ELF-1 (cell line): ENCODE measurements around the gene EFCAB6.

Experiments
- DNase-seq: peaks from one replicate; pipeline ENCODE4 v3.0.0-alpha.2; 2016; ENCODE audit warnings: low read depth, low spot score

Gene EFCAB6

GRCh38 chr22:43505896-43506295, 306.2 kb downstream of the EFCAB6 start:
- no peak for DNase-seq

- no peak for DNase-seq
Measured at GRCh38 chr22:43505423-43505822, 306.7 kb downstream of the EFCAB6 start.

- no peak for DNase-seq
Measured at GRCh38 chr22:43504666-43505261, 307.3 kb downstream of the EFCAB6 start.

- no peak for DNase-seq
Measured at GRCh38 chr22:43504068-43504467, 308.0 kb downstream of the EFCAB6 start.

DNA sequence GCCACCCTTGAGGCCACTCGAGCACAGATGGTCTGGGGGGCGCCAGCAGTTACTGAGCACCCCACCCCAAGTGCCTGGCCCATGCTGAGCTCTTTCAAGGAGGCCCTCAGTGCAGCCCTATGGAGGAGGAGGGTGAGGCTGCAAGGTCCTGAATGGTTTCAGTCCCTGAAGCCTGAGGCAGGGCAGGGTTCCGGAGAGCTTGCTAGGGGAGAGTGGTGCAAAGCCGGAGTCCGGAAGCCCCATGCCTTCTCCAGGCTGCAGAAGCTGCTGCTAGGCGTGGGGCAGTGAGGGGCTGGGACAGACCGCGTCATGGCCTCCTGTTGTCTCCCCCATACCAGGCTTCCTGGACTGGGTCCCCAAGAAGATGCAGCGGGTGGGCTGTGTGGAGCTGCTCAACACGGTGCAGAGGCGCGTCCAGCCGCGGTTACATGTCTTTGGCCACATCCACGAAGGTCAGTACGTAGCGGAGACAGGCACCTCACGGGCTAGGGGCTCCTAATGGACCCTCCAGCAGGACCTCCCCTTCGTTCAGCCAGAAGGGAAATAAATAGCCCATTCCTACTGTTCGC, 309.7 kb downstream of the EFCAB6 start:
- no peak for DNase-seq

DNA sequence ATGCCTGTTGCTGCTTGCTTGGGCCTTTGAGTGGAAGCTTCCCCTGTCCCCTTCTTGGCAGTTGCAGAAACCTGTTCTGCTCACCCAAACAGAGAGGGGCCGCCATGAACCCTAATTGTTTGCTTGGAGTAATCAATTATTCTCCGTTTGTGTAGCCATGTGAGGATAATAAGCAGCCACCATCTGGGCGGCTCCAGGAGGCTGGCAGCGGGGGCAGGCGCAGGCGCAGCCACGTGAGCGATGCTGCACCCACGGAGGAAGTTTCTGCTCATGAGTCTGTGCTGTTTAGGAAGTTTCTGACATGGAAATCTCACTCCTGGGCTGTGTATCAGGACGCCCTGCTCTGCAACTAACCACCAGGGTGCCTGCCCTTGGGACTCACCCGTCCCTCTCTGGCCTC, 310.2 kb downstream of the EFCAB6 start:
- no peak for DNase-seq

GRCh38 chr22:43500792-43501785, 311.0 kb downstream of the EFCAB6 start:
- no peak for DNase-seq

- DNase-seq: no peak
Measured at GRCh38 chr22:43498856-43499253, 313.2 kb downstream of the EFCAB6 start.

DNA sequence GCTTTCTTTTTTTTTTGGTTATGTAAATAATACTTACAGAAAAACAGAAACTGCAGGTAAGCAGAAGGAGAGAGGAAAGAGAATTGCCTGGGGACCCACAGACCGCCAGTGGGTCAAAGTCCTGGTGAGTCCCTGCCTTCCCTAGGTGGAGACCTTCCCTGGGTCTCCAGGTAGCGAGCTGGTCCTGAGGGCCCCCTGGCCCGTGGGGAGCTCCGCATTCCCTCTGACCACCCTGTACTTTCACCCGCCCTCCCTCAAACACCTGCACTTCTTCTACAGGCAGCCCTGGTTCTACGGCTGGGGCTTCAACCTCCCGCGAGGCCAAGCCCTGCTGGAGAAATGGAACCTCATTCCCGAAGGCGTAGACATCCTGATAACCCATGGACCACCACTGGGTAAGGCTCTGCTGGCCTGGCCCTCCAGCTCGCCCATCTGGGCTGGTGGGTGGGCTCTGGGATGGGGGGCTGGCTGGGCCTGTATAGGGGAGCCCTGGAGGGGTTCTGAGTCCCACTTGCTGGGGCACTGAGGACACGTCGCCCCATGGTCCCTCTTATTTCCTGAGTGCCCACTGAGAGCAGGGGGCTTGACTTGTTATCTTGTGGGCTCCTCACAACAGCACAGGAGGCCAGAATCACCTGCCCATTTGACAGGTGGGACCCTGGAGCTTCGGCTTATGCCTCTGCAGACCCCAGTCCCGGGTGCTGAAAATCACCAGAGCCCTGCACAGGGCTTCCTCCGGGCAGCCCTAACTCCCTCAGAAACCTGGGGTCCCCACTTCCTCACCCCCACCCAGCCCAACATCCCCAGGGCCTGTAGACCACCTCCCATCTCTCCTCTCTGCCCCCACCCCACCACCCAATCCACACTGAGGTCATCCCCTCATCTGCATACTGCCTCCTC, 313.9 kb downstream of the EFCAB6 start:
- DNase-seq: no peak

GRCh38 chr22:43493297-43493696, 318.8 kb downstream of the EFCAB6 start:
- no peak for DNase-seq

DNA sequence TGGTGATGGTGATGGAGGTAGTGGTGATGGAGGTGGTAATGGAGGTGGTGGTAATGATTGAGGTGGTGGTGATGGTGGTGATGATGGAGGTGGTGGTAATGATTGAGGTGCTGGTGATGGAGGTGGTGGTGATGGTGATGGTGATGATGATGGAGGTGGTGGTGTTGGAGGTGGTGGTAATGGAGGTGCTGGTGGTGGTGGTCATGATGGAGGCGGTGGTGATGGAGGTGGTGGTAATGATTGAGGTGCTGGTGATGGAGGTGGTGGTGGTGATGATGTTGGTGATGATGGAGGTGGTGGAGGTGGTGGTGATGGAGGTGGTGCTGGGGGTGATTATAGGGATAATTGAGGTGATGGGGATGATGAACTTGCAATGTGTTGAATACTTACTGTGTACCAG, 320.4 kb downstream of the EFCAB6 start:
- no peak for DNase-seq

- DNase-seq: no peak
Measured at GRCh38 chr22:43491177-43491576, 320.9 kb downstream of the EFCAB6 start.

DNA sequence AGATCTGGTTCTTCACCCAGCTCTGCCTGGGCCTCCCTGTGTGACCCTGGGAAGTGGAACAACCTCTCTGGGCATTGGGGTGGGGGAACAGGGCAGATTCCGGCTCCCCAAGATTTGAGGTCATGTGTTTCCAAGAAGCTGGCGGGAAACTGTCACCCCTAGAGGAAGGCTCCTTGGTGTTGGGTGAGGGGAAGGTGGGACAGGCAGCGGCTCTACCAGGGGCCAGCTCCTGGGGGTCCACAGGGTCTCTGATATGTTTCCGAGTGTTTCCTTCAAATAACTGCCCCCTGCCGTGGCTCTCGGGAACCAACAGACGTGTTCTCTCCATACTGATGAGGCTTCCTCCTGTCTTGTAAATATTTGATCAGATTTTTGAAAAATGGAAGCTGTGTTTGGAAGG, 321.8 kb downstream of the EFCAB6 start:
- DNase-seq: no peak

- no peak for DNase-seq
Measured at GRCh38 chr22:43488937-43489336, 323.2 kb downstream of the EFCAB6 start.

DNA sequence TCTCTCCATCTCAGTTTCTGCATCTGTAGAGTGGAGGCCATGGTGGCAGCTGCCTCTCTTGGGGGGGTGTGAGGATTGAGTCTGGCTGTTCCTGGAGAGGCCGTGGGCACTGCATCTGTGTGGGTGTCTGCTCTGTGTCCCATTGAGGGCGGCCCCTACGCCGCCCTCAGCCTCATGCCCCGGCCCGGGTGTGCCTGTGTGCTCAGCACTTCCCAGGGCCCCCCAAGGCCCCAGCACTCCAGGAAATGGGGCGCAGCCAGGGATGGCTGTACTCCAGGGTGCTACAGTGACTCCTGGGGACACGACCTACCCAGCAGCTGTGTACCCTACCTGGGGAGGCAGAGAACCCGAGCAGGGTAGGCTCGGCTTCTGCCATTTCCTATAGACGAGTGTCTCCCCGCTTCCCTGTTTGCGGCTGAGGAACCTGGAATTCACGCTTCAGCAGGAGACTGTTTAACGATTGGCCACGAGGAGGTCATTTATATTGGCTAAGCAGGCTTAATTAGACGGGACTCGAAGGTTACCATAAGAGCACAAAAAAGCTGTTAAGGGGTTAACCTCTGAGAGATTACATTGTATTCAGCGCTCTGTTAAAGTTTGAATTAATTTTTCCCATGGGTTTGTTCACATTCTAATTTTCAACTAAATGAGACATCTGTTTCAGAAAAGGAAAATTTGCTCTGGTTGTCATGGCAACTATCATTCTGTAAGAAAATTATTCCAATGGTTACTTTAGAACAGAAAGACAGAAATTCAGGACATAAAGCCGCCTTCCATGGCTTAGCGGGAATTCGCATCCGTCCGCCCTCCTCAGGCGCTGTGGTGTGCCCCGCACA, 323.9 kb downstream of the EFCAB6 start:
- DNase-seq: no peak

- DNase-seq: no peak
Measured at GRCh38 chr22:43487311-43488030, 324.6 kb downstream of the EFCAB6 start.

GRCh38 chr22:43485502-43486089, 326.5 kb downstream of the EFCAB6 start:
- DNase-seq: no peak

- no peak for DNase-seq
Measured at GRCh38 chr22:43484227-43484626, 327.9 kb downstream of the EFCAB6 start.

DNA sequence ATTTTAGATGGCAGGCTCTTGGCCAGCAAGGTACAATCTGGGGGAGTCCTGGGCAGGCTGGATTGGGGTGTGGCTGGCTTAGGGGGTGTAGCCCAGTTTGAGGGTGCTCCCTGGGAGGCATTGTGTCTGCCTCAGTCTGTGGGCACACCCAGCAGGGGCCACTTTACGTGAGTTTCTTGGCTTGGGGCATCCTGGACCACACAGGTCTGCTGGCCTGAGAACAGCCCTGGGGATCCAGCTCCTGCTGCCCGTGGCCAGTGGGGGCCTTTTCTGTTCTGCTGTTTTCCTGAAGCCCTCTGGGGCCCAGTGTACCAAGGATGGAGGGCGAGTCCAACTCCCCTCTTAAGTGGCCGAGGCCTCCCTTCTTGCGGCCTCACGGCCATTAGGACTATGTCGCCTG, 328.4 kb downstream of the EFCAB6 start:
- DNase-seq: no peak

DNA sequence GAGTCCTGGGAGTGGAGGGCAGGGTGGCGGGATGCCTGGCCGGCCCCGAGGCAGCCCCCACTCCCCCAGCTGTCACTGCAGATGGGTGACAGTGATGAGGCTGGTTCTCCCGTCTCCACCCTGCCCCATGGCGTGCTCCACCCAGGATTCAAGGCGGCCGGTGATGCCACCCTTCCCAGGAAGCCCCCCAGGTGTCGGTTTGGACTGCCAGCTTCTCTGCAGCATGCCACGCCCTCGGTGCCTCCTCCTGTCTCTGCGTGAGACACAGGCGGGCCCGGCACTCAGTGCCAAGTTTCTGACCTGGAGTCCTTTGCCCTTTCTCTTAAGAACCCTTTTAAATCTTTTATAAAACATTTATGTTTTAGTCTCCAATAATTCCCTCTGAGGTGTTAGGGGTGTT, 328.8 kb downstream of the EFCAB6 start:
- no peak for DNase-seq
